ENCODE measurements around the gene TLR8. TPM values are rescaled to one million over a fixed set of nuclear protein-coding genes. Genes with fewer than 3 reads are reported as not detected.

TLR8 gene
- total RNA-seq, 1 experiment from 2014 or later: not detected

DNA sequence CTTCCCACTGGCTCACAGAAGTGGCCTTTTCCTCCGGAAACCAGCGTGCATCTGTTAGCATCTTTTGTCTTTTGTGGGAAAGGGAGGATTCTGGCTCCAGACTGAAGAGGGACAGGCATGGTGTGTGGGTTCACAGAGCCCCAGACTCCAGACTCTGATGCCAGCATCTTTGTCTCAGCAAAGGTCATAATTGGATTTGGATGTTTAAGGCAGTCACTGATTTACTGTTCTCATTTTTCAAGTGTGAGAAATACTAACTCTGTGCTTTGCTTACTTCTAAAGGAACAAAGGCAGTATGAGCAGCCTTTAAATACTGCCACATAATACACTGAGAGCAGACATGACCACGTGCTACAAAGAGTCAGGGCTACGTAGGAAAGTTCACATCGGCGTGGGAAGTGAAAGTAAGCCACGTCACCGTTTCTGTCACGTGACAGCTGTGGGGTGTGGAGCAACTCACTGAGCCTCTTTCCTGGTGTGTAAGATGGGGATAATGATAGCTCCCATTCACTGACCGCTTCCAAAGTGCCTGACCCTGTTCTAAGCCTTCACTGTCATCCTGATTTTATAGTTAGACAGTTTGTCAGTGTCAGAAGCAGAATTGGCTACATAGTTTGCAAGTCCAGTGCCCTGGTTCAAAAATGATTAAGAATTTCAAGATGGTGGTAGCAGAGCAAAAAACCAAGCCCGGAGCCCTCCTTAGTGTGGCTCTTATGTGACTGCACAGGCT is 43.7 kb downstream of the TLR8 start:
- Histone ChIP-seq H3K4me2 (ENCODE audit: low read depth, low read length, poor library complexity, severe bottlenecking) (peak overlapping the region; percentile 64), H2AFZ (ENCODE audit: low read length) (no peak overlapping the region), H4K20me1 (ENCODE audit: insufficient read depth, low read depth, low read length) (no peaks in the 10 kb centered on the region), H3K9me3 (ENCODE audit: low read length) (no peaks in the 10 kb centered on the region), H3K4me3 (ENCODE audit: low read length) (peak overlapping the region; percentile 22; the same call in 1 of the 2 replicates), H3K27me3 (ENCODE audit: low read length) (no peaks in the 10 kb centered on the region), H3K9ac (ENCODE audit: low read length) (peak overlapping the region; percentile 62), H3K36me3 (ENCODE audit: insufficient read depth, low read length) (no peaks in the 10 kb centered on the region), H3K4me1 (ENCODE audit: low read length) (peaks cover 56% of the 10 kb centered on the region), H3K9me2 (replicated peaks; ENCODE audit: insufficient read depth, low read length) (no peaks in the 10 kb centered on the region), H3K79me2 (ENCODE audit: low read length) (no peaks in the 10 kb centered on the region), H3K27ac (ENCODE audit: low read length) (peak overlapping the region; percentile 86)
- DNase-seq: peak; percentile 96

DNA sequence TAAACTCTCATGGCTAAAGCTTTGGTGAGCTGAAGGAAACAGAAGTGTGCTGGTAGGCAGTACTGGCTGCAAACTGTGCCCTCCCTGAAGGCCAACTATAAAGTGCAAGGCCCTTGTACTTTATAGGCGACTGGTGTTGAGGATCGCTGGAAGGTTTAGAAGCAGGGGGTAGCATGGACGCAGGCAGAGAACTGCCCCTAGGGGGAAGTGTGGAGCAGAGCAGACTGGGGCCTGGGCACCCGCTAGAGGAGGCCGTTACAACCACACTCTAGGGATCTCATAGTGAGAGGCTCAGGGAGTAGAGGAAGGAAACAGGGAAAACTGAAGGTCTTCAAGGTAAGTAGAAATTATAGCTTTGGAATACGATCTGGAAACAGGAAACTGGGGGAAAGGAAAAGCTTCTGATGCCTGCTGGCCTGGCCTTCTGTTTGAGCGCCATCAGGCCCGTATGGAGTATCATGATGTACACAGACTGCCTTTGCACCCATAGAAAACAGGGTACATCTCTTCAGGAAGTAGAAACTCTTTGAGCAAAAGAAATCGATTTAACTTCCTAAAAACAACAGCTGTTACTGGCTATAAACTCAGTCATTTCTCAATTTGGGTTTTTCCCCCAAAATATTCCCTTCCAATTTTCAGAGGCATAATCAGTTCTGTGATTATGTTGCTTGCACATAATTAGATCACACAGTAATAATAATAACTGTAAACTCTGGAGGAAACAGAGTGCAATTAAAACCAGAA is 44.6 kb downstream of the TLR8 start:
- no peaks in the 10 kb centered on the region for H3K9me3 ChIP-seq (ENCODE audit: low read length)
- no peaks in the 10 kb centered on the region for H3K36me3 ChIP-seq (ENCODE audit: insufficient read depth, low read length)
- no peaks in the 10 kb centered on the region for H3K9me2 ChIP-seq (replicated peaks; ENCODE audit: insufficient read depth, low read length)
- peak overlapping the region; percentile 62 for H3K9ac ChIP-seq (ENCODE audit: low read length)
- no peaks in the 10 kb centered on the region for H3K27me3 ChIP-seq (ENCODE audit: low read length)
- H3K4me1 ChIP-seq (ENCODE audit: low read length): peaks cover 62% of the 10 kb centered on the region
- peak; percentile 93 for DNase-seq
- H3K4me2 ChIP-seq (ENCODE audit: low read depth, low read length, poor library complexity, severe bottlenecking): peak overlapping the region; percentile 64
- no peaks in the 10 kb centered on the region for H4K20me1 ChIP-seq (ENCODE audit: insufficient read depth, low read depth, low read length)
- H3K27ac ChIP-seq (ENCODE audit: low read length): peak overlapping the region; percentile 86
- no peak overlapping the region for H2AFZ ChIP-seq (ENCODE audit: low read length)
- no peaks in the 10 kb centered on the region for H3K79me2 ChIP-seq (ENCODE audit: low read length)
- H3K4me3 ChIP-seq (ENCODE audit: low read length): peak overlapping the region; percentile 30; the same call in 1 of the 2 replicates

DNA sequence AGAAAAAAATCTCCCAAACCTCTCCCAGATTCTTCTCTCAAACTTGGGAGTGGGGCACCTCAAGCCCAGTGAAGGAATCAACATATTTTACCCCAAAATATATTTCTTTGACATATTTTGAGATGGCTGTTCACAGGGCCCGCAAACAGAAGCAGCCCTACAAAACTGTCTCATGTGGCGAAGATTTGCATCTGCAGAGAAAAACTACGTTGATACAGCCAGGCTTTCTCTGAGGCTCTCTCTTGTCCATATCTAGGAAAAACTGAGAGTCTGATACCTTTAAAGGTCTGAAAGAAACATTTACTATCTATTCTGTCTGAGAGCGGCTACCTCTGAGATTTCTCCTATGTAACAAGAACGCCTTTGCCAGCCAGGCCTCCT is 45.2 kb downstream of the TLR8 start:
- Histone ChIP-seq H3K4me2 (ENCODE audit: low read depth, low read length, poor library complexity, severe bottlenecking) (peak overlapping the region; percentile 64), H3K79me2 (ENCODE audit: low read length) (no peaks in the 10 kb centered on the region), H3K9me3 (ENCODE audit: low read length) (no peaks in the 10 kb centered on the region), H3K27ac (ENCODE audit: low read length) (peak overlapping the region; percentile 86), H3K9ac (ENCODE audit: low read length) (peak overlapping the region; percentile 47), H3K27me3 (ENCODE audit: low read length) (no peaks in the 10 kb centered on the region), H3K9me2 (replicated peaks; ENCODE audit: insufficient read depth, low read length) (no peaks in the 10 kb centered on the region), H3K36me3 (ENCODE audit: insufficient read depth, low read length) (no peaks in the 10 kb centered on the region), H3K4me3 (ENCODE audit: low read length) (peak overlapping the region; percentile 30; the same call in 1 of the 2 replicates), H3K4me1 (ENCODE audit: low read length) (peaks cover 67% of the 10 kb centered on the region), H4K20me1 (ENCODE audit: insufficient read depth, low read depth, low read length) (no peaks in the 10 kb centered on the region), H2AFZ (ENCODE audit: low read length) (no peak overlapping the region)
- DNase-seq: peak; percentile 68

DNA sequence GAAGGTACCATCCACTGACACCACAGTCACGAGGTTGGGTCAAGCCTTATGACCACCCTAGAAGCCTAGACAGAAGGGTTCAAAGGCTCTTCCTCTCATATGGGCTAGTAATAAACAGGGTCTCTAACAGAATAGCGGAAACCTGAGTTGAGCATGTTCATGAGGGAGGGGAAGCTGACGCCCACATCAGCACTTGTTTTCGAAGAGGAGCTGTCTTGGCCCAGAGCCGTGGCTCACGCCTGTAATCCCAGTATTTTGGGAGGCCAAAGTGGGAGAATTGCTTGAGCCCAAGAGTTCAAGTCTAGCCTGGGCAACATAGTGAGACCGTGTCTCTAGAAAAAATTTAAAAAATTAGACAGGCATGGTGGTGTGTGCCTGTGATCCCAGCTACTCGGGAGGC is 47.0 kb downstream of the TLR8 start:
- no peaks in the 10 kb centered on the region for H3K9me3 ChIP-seq (ENCODE audit: low read length)
- H3K4me2 ChIP-seq (ENCODE audit: low read depth, low read length, poor library complexity, severe bottlenecking): no peak overlapping the region
- H3K9ac ChIP-seq (ENCODE audit: low read length): no peak overlapping the region
- no peak for DNase-seq
- H3K36me3 ChIP-seq (ENCODE audit: insufficient read depth, low read length): no peaks in the 10 kb centered on the region
- H2AFZ ChIP-seq (ENCODE audit: low read length): no peak overlapping the region
- H3K9me2 ChIP-seq (replicated peaks; ENCODE audit: insufficient read depth, low read length): no peaks in the 10 kb centered on the region
- peaks cover 69% of the 10 kb centered on the region for H3K4me1 ChIP-seq (ENCODE audit: low read length)
- H4K20me1 ChIP-seq (ENCODE audit: insufficient read depth, low read depth, low read length): no peaks in the 10 kb centered on the region
- H3K4me3 ChIP-seq (ENCODE audit: low read length): no peak overlapping the region
- H3K27me3 ChIP-seq (ENCODE audit: low read length): no peaks in the 10 kb centered on the region
- no peak overlapping the region for H3K27ac ChIP-seq (ENCODE audit: low read length)
- no peaks in the 10 kb centered on the region for H3K79me2 ChIP-seq (ENCODE audit: low read length)

- Histone ChIP-seq H3K36me3 (ENCODE audit: insufficient read depth, low read length) (no peaks in the 10 kb centered on the region), H3K9me2 (replicated peaks; ENCODE audit: insufficient read depth, low read length) (no peaks in the 10 kb centered on the region), H3K79me2 (ENCODE audit: low read length) (no peaks in the 10 kb centered on the region), H3K4me2 (ENCODE audit: low read depth, low read length, poor library complexity, severe bottlenecking) (no peak overlapping the region), H3K9me3 (ENCODE audit: low read length) (no peaks in the 10 kb centered on the region), H2AFZ (ENCODE audit: low read length) (no peak overlapping the region), H3K4me1 (ENCODE audit: low read length) (peaks cover 62% of the 10 kb centered on the region), H3K27me3 (ENCODE audit: low read length) (no peaks in the 10 kb centered on the region), H3K27ac (ENCODE audit: low read length) (no peak overlapping the region), H3K9ac (ENCODE audit: low read length) (no peak overlapping the region), H3K4me3 (ENCODE audit: low read length) (no peak overlapping the region), H4K20me1 (ENCODE audit: insufficient read depth, low read depth, low read length) (no peaks in the 10 kb centered on the region)
- DNase-seq: no peak
Observed at GRCh38 chrX:12954376-12954775, 48.0 kb downstream of the TLR8 start.

DNA sequence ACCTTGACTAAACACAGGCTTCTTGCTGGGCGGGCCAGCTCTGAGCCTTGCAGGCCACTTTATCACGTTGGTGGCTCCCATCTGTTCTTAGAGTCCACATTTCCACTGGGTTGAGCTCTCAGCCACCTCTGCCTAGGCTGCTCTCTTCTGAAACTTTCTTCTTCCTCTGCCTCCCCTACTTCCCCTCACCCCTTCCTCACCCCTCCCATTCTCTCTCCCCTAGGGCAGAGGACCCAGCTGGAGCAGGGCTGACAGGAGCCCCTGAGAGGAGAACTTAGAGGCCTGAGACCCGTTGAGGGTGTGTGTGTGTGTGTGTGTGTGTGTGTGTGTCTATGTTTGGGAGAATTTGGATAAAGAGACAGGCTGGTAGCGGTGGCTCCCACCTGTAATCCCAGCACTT is 48.6 kb downstream of the TLR8 start:
- Histone ChIP-seq H2AFZ (ENCODE audit: low read length) (no peak overlapping the region), H3K79me2 (ENCODE audit: low read length) (no peaks in the 10 kb centered on the region), H3K27me3 (ENCODE audit: low read length) (no peaks in the 10 kb centered on the region), H3K9ac (ENCODE audit: low read length) (no peak overlapping the region), H3K36me3 (ENCODE audit: insufficient read depth, low read length) (no peaks in the 10 kb centered on the region), H3K4me1 (ENCODE audit: low read length) (peaks cover 56% of the 10 kb centered on the region), H3K9me3 (ENCODE audit: low read length) (no peaks in the 10 kb centered on the region), H4K20me1 (ENCODE audit: insufficient read depth, low read depth, low read length) (no peaks in the 10 kb centered on the region), H3K4me3 (ENCODE audit: low read length) (no peak overlapping the region), H3K27ac (ENCODE audit: low read length) (no peak overlapping the region), H3K9me2 (replicated peaks; ENCODE audit: insufficient read depth, low read length) (no peaks in the 10 kb centered on the region), H3K4me2 (ENCODE audit: low read depth, low read length, poor library complexity, severe bottlenecking) (no peak overlapping the region)
- no peak for DNase-seq

- Histone ChIP-seq H3K27ac (ENCODE audit: low read length) (peak overlapping the region; percentile 96), H2AFZ (ENCODE audit: low read length) (peak overlapping the region; percentile 78), H3K9ac (ENCODE audit: low read length) (peak overlapping the region; percentile 71), H3K4me2 (ENCODE audit: low read depth, low read length, poor library complexity, severe bottlenecking) (peak overlapping the region; percentile 69), H3K36me3 (ENCODE audit: insufficient read depth, low read length) (no peaks in the 10 kb centered on the region), H3K4me1 (ENCODE audit: low read length) (peaks cover 47% of the 10 kb centered on the region), H3K4me3 (ENCODE audit: low read length) (peak overlapping the region; percentile 48), H3K27me3 (ENCODE audit: low read length) (no peaks in the 10 kb centered on the region), H3K9me3 (ENCODE audit: low read length) (no peaks in the 10 kb centered on the region), H4K20me1 (ENCODE audit: insufficient read depth, low read depth, low read length) (no peaks in the 10 kb centered on the region), H3K79me2 (ENCODE audit: low read length) (no peaks in the 10 kb centered on the region), H3K9me2 (replicated peaks; ENCODE audit: insufficient read depth, low read length) (no peaks in the 10 kb centered on the region)
- DNase-seq: peak; percentile 85
Observed at GRCh38 chrX:12955882-12956703, 49.7 kb downstream of the TLR8 start.
